Gastrocnemius medialis (tissue), 4 donors: ENCODE measurements around the gene CST5. TPM values are rescaled to one million over a fixed set of nuclear protein-coding genes. Genes with fewer than 3 reads are reported as not detected.
"Not testable (repeated sequence)": the region's sequence is repeated elsewhere in the genome, so short reads cannot be mapped to it uniquely, and the experiment has no call there.

Experiments
- ATAC-seq, 2 donors: fragments of 150-250 bp; one replicate each; pipeline ENCODE4 v1.9.1; 2016
- DNase-seq, 2 donors: peaks; one replicate each; pipeline ENCODE4 v3.0.0-alpha.2; 2019
- H3K27ac ChIP-seq, 4 donors: fragments of 200-600 bp; sonication (generic); 1 replicate in 1 of 4; 2 replicates in 3 of 4; pipeline ENCODE4 v1.5.1; 2016 to 2018; ENCODE audit warnings: mild to moderate bottlenecking in 2 of 4, moderate library complexity in 1 of 4
- H3K27me3 ChIP-seq, 3 donors: fragments of 200-600 bp; sonication (generic) in 2 of 3; 1 replicate in 1 of 3; 2 replicates in 2 of 3; pipeline versions ENCODE4 v1.5.1 to v1.6.0; 2016 to 2019; ENCODE audit warnings: mild to moderate bottlenecking in 1 of 3, moderate library complexity in 1 of 3
- H3K36me3 ChIP-seq, 2 donors: fragments of 200-600 bp; sonication (generic) in 1 of 2; one replicate each; pipeline ENCODE4 v1.5.1; 2017 to 2018
- H3K4me1 ChIP-seq, 2 donors: fragments of 200-600 bp; sonication (generic) in 1 of 2; one replicate each; pipeline ENCODE4 v1.5.1; 2016 to 2017; ENCODE audit warnings: mild to moderate bottlenecking in 2 of 2
- H3K4me3 ChIP-seq, 4 donors: fragments of 200-600 bp; sonication (generic) in 3 of 4; 1 replicate in 1 of 4; 2 replicates in 3 of 4; pipeline ENCODE4 v1.5.1; 2016 to 2019; ENCODE audit warnings: mild to moderate bottlenecking in 2 of 4
- H3K9me3 ChIP-seq, 3 donors: fragments of 200-600 bp; sonication (generic) in 2 of 3; 1 replicate in 1 of 3; 2 replicates in 2 of 3; pipeline ENCODE4 v1.5.1; 2016 to 2019
- POLR2A ChIP-seq, 2 donors: fragments of 450-650 bp; IDR thresholded peaks; one replicate each; pipeline ENCODE4 v1.6.1; 2017; ENCODE audit warnings: antibody characterized with exemption in 2 of 2, mild to moderate bottlenecking in 2 of 2, moderate library complexity in 2 of 2
- in situ Hi-C, 4 donors: fragments of 200-750 bp; cut with MboI; loops; one replicate each; pipeline versions ENCODE4 v1.15.0 to v1.8.0; 2017; ENCODE audit warnings: low sequenced_read_pairs in 4 of 4
- intact Hi-C: fragments of 100-400 bp; cut with DNase I; formaldehyde crosslinking; loops from one replicate; pipeline ENCODE4 v1.15.1; 2023; ENCODE audit warnings: low total_unique reads
- total RNA-seq, 4 donors: library from RNA; depleted of rRNA; stranded (reverse); fragments of >200 nt; gene quantifications; one replicate each; pipeline versions ENCODE4 v1.1.0 to v1.2.3, GENCODE V29; 2016
- TF ChIP-seq, protein P1 (sequence below), 5 experiments: fragments of 450-650 bp in 3 of 5; fragments of 200-600 bp in 2 of 5; sonication (generic) in 2 of 5; IDR thresholded peaks in 4 of 5; conservative IDR thresholded peaks in 1 of 5; 1 replicate in 4 of 5; 2 replicates in 1 of 5; pipeline ENCODE4 v1.5.1; 2016 to 2019; ENCODE audit warnings: antibody characterized with exemption in 5 of 5, mild to moderate bottlenecking in 3 of 5, moderate library complexity in 3 of 5

The CST5 gene
- total RNA-seq, 4 donors from 2014 or later, result not detected

DNA sequence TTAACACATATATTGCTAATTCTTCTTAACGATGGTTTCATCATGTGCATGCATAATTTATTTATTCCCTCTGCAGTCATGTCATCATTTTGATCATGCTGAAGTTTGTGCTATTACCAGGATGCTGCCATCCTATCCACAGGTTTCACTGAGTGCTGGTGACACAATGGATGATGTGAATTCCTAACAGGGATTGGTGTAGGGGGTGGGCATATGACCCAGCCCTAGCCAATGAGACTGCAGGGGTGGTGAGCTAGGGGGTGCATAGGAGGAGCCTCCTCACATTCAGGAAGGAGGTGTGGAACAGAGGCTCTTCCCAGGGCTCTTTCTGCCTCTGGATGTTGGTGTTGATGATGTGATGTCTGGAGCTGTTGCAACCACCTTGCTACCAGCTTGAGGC lies 7.5 kb downstream of the CST5 start:
- H3K27me3 ChIP-seq, result peaks cover 0 to 2% (median 0%) of the 10 kb centered on the region in 3 donors
- ATAC-seq (no peak), DNase-seq (no peak)
- in situ Hi-C loops, result no loop called here
- intact Hi-C loops, result no loop called here
- no peaks in the 10 kb centered on the region for H3K4me1 ChIP-seq
- no peak for TF ChIP-seq POLR2A (IDR thresholded peaks at IDR 0.05)
- TF ChIP-seq, protein P1, sequence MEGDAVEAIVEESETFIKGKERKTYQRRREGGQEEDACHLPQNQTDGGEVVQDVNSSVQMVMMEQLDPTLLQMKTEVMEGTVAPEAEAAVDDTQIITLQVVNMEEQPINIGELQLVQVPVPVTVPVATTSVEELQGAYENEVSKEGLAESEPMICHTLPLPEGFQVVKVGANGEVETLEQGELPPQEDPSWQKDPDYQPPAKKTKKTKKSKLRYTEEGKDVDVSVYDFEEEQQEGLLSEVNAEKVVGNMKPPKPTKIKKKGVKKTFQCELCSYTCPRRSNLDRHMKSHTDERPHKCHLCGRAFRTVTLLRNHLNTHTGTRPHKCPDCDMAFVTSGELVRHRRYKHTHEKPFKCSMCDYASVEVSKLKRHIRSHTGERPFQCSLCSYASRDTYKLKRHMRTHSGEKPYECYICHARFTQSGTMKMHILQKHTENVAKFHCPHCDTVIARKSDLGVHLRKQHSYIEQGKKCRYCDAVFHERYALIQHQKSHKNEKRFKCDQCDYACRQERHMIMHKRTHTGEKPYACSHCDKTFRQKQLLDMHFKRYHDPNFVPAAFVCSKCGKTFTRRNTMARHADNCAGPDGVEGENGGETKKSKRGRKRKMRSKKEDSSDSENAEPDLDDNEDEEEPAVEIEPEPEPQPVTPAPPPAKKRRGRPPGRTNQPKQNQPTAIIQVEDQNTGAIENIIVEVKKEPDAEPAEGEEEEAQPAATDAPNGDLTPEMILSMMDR (IDR thresholded peaks at IDR 0.05 in 4 of 5, conservative IDR thresholded peaks at IDR 0.05 in 1 of 5), result no peak
- H3K27ac ChIP-seq, result no peak overlapping the region
- no peaks in the 10 kb centered on the region for H3K9me3 ChIP-seq
- no peak overlapping the region for H3K4me3 ChIP-seq
- H3K36me3 ChIP-seq, result no peaks in the 10 kb centered on the region

DNA sequence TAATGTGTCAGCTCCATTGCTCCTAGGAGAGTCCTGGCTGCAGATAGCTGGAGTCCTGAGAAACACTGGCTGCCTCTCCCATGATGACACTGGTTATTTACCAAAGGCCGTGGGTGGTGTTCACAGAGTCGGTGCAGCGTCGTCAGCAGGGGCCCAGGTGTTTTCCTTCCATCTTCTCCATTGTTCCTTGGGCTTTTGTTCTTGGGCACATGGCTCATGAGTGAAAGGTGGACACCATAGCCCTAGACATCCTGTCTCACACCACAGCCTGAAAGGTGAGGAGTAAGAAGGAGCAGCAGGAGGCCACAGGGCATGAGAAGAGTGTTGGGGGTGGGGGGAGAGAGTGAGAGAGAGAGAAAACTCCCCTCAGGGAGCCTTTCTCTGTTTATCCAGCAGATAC lies 9.1 kb downstream of the CST5 start:
- intact Hi-C loops (no loop called here), in situ Hi-C loops (no loop called here)
- DNase-seq (no peak), ATAC-seq (no peak)
- Histone ChIP-seq H3K9me3 (no peaks in the 10 kb centered on the region), H3K27me3 (peaks cover 0 to 2% (median 0%) of the 10 kb centered on the region in 3 donors), H3K4me3 (no peak overlapping the region), H3K4me1 (no peaks in the 10 kb centered on the region), H3K27ac (no peak overlapping the region), H3K36me3 (no peaks in the 10 kb centered on the region)
- TF ChIP-seq POLR2A (IDR thresholded peaks at IDR 0.05), result no peak
- TF ChIP-seq, protein P1 (IDR thresholded peaks at IDR 0.05 in 4 of 5, conservative IDR thresholded peaks at IDR 0.05 in 1 of 5), result no peak

DNA sequence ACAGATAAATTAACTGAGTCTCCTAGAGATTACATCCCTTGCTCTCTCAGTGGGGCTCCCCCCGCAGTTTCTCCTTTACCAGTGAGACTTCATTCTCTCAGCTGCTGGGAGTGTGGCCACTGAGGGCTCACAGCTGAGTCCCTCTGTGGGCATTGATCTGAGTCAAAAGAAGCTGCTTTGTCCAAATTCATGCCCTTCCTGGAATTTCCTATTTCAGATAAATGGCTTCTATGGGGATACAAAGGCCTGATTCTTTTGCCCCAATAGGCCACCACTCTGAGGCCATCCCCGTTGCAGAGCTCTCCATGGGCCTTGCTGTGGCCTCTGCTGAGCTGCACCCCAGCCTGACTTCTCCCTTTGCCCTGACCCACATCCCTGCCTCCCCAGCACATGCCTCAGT lies 10.0 kb downstream of the CST5 start:
- Histone ChIP-seq H3K4me3 (no peak overlapping the region), H3K9me3 (no peaks in the 10 kb centered on the region), H3K27me3 (peaks cover 0 to 2% (median 0%) of the 10 kb centered on the region in 3 donors), H3K4me1 (no peaks in the 10 kb centered on the region), H3K36me3 (no peaks in the 10 kb centered on the region), H3K27ac (no peak overlapping the region)
- in situ Hi-C loops (no loop called here), intact Hi-C loops (no loop called here)
- no peak for TF ChIP-seq POLR2A (IDR thresholded peaks at IDR 0.05)
- TF ChIP-seq, protein P1 (IDR thresholded peaks at IDR 0.05 in 4 of 5, conservative IDR thresholded peaks at IDR 0.05 in 1 of 5), result no peak
- no peak for DNase-seq
- no peak for ATAC-seq

DNA sequence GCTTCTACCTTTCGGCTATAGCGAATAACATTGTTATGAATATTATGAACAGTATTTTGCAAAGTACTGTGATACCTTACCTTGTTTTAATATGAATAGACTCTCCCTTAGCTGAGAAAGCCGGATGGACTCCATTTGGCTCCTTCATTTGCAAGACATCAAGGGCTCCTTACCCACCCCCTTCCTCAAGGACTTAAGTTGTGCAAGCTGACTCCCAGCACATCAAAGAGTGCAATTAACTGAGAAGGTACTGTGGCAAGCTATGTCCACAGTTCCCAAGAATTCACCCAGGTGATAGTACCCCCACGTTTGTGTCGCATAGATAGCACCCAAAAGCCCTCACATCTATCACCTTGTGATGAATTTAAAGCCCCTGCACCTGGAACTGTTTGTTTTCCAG lies 11.2 kb downstream of the CST5 start:
- H3K27ac ChIP-seq, result no peak overlapping the region
- in situ Hi-C loops (no loop called here), intact Hi-C loops (no loop called here)
- DNase-seq (no peak), ATAC-seq (no peak)
- no peaks in the 10 kb centered on the region for H3K4me1 ChIP-seq
- H3K27me3 ChIP-seq, result peaks cover 0 to 2% (median 0%) of the 10 kb centered on the region in 3 donors
- TF ChIP-seq, protein P1 (IDR thresholded peaks at IDR 0.05 in 4 of 5, conservative IDR thresholded peaks at IDR 0.05 in 1 of 5), result no peak
- TF ChIP-seq POLR2A (IDR thresholded peaks at IDR 0.05), result no peak
- H3K36me3 ChIP-seq, result no peaks in the 10 kb centered on the region
- no peaks in the 10 kb centered on the region for H3K9me3 ChIP-seq
- H3K4me3 ChIP-seq, result no peak overlapping the region

DNA sequence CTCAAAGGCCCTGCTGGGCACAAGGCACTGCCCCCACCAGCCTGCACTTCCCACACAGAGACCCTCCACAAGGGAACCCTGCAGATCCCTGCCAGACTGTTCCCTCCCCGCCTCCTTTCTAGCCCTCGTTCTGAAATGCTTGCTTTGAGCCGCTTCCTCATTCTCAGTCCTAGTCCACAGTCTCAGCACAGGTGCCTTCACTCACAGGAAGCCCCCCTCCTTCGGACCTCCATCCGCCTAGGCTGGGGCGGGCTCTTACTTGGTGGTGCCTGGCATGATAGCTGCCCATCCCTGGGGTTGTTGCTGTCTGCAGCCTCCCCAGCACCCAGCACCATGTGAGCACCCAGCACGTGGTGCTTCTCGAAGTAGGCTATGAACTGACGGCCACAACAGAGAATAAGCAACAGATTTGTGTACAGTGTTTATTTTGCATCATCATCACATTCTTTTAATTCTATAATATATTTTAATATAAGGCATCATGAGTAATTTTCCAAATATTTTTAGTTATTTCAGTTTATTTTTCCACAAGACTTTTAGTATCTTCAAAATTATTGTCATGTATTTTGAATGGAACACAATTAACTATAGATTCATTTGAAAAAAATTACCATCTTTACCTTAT lies 12.3 kb downstream of the CST5 start:
- no peaks in the 10 kb centered on the region for H3K4me1 ChIP-seq
- no peak for ATAC-seq
- no peak for TF ChIP-seq POLR2A (IDR thresholded peaks at IDR 0.05)
- TF ChIP-seq, protein P1 (IDR thresholded peaks at IDR 0.05 in 4 of 5, conservative IDR thresholded peaks at IDR 0.05 in 1 of 5), result no peak
- H3K4me3 ChIP-seq, result no peak overlapping the region
- no peak overlapping the region for H3K27ac ChIP-seq
- intact Hi-C loops, result no loop called here
- no peak for DNase-seq
- in situ Hi-C loops, result no loop called here
- peaks cover 0 to 2% (median 0%) of the 10 kb centered on the region in 3 donors for H3K27me3 ChIP-seq
- no peaks in the 10 kb centered on the region for H3K36me3 ChIP-seq
- no peaks in the 10 kb centered on the region for H3K9me3 ChIP-seq

DNA sequence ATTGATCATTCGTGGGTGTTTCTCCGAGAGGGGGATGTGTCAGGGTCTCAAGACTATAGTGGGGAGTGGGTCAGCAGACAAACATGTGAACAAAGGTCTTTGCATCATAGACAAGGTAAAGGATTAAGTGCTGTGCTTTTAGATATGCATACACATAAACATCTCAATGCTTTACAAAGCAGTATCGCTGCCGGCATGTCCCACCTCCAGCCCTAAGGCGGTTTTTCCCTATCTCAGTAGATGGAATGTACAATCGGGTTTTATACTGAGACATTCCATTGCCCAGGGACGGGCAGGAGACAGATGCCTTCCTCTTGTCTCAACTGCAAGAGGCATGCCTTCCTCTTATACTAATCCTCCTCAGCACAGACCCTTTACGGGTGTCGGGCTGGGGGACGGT lies 18.8 kb downstream of the CST5 start:
- in situ Hi-C loops, intact Hi-C loops, ATAC-seq, H3K9me3 ChIP-seq, H3K4me3 ChIP-seq, H3K27ac ChIP-seq, H3K27me3 ChIP-seq, H3K36me3 ChIP-seq, H3K4me1 ChIP-seq, DNase-seq: not testable (repeated sequence)
